HL-60/S4 (cell line): ENCODE results near the gene TIMM50.
"Not testable (repeated sequence)": the region's sequence is repeated elsewhere in the genome, so short reads cannot be mapped to it uniquely, and the experiment has no call there.

ENCODE experiments used
- in situ Hi-C: fragments of 300-500 bp; cut with MboI; formaldehyde crosslinking; loops from 2 replicates; pipeline ENCODE4 v1.14.3; 2022; ENCODE audit warnings: low sequenced_read_pairs

Gene TIMM50

DNA sequence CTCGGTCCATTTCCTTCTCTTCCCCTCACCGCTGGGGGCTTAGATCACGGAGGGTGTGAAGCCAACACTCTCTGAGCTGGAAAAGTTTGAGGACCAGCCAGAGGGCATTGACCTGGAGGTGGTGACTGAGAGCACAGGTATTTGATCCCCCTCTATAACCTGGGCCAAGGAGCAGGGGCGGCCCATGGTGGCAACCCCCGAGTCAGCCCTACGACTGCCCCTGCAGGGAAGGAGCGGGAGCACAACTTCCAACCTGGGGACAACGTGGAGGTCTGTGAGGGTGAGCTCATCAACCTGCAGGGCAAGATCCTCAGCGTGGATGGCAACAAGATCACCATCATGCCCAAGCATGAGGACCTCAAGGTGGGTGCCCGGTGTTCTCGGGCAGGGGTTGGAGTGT lies 11.6 kb upstream of the TIMM50 start:
- in situ Hi-C loops = no loop called here

DNA sequence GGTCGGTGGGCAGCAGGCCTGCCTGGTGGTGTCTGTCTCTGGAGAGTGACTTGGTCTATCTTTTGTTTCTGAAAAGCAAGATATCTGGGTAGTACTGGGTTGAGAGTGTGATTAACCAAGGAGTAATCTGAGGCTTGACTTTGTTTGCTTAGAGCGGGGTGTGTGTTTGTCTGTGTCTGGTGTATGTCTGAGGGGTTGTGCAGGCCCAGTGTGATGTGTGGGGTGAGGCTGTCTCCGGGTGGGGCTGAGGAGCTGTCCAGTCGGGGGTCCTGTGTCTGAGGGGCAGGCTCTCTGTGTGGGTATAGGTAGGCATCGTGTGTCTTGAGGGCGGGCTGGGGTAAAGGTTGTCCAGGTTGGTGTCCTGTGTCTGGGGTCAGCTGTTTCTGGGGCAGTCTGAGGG lies 11.1 kb upstream of the TIMM50 start:
- in situ Hi-C loops = no loop called here

DNA sequence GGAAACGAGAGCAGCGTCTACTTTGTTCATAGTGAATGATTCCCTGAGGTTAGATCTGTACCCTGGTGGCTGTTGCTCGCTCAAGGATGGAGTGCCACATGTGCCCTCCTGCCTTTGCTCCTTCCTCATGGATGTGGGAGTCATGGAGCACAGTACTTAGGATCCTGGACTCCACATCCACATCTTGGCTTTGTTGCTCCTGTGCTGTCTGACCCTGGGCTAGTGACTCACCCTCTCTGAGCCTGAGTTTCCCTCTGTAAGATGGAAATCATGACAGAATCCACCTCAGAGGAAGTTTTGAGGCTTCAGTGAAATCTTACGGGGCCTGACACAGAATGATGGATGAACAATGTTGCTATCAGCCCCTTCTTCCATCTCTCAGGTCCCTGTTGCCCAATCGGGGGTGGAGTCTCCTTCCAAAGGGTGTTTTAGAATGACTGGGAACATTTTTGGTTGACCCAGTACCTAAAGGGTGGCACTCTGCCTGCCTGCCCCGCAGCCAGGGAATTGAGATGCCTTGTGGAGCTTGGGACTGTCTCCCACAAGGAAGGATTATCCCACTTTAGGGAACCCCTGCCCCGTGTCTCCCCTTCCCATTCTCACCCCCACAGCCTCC lies 9.8 kb upstream of the TIMM50 start:
- in situ Hi-C loops = no loop called here

DNA sequence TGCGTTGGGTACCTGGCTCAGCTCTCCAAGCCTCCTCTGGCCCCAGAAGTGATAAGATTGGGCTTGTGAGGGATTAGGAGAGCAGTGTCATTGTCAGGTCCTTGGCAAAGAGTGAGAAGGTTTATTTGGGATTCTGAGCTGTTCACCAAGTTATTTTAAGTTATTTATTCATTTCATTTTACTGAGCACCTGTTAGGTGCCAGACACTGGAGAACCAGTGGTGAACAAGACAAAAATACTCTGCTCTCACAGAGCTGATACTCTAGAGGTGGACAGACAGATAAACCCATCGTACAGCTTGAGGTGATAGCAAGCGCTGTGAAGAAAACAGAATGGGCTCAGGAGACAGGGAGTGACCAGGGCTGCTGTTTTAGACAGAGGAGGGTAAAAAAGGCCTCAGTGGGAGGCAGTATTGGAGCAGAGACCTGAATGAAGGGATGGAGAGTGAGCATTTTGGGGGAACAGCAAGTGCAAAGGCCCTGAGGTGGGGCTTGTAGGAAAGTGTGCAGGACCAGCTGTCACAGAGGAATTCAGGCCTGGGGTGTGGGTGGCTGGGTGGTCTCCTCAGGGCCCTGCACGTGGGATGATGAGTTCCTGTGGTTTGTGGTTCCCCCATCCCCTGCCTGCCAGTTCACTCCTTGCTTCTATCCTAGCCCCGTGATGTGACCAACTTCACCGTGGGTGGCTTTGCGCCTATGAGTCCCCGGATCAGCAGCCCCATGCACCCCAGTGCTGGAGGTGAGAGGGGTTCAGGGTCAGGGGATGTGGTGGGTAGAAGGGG lies 8.7 kb upstream of the TIMM50 start:
- in situ Hi-C loops = no loop called here

DNA sequence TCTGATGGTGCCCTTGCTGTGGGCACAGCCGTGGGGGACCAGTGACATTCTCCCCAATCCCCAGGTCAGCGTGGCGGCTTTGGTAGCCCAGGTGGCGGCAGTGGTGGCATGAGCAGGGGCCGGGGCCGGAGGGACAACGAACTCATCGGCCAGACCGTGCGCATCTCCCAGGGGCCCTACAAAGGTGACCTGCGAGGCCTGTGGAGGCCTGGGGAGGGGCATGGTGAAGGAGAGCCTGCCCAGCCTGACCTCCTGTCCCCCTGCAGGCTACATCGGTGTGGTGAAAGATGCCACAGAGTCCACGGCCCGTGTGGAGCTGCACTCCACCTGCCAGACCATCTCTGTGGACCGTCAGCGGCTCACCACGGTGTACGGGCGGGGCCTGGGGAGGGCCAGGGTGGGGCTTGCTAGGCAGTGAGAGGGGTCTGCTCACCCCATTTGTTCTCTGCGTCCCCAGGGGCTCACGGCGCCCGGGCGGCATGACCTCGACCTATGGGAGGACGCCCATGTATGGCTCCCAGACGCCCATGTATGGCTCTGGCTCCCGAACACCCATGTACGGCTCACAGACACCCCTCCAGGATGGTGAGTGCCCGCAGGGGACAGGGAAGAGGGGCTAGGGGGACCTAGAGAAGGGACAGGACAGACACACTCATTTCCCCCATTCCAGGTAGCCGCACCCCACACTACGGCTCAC lies 7.7 kb upstream of the TIMM50 start:
- in situ Hi-C loops = no loop called here

DNA sequence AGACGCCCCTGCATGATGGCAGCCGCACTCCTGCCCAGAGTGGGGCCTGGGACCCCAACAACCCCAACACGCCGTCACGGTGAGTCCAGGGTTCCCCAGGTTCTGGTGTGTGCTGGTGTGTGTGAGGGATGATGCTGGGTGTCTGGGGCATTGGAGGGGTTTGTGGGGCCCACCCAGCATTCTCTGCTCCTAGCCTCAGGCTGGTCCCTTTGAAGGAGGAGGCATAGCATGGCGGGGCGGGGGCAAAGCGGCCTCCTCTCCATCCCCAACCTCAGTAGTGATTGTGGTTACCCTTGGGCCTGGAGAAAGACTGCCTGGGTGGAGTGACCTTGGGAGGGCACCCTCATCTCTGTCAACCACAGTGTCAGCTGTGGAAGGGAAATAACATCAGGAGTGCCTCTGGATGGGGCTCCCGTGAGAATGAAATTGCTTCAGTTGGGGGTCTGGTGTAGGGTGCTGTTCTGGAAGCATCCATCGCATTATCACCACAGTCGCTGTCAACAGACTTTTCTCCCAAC lies 7.1 kb upstream of the TIMM50 start:
- in situ Hi-C loops = no loop called here

DNA sequence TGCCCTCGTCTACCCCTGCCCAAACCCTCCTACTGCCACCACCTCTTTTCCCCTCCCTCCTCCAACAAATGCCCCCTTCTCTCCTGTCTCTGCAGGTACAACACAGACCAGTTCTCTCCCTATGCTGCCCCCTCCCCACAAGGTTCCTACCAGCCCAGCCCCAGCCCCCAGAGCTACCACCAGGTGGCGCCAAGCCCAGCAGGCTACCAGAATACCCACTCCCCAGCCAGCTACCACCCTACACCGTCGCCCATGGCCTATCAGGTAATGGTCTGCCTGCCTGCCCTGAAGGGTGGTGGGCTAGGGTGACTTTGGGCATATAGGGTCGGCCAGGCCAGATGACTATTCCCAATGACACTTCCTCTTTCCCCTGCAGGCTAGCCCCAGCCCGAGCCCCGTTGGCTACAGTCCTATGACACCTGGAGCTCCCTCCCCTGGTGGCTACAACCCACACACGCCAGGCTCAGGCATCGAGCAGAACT lies 6.5 kb upstream of the TIMM50 start:
- in situ Hi-C loops = no loop called here

DNA sequence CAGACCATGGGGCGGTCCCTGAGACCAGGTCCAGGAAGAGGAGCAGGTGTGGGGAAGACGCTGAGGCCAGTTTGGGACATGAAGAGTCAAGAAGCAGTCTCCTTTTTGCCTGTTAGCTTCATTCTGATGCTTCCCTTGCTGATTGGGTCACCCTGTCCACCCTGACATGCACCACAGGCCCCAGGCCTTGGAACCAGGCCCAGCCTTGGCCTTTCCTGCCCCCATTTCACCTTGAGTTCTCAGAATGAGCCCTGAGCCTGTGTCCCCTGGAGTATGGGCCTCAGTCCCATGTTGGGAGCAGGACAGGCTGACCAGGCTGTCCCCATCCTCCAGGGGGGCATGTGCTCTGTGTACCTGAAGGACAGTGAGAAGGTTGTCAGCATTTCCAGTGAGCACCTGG lies 4.9 kb upstream of the TIMM50 start:
- in situ Hi-C loops = no loop called here

DNA sequence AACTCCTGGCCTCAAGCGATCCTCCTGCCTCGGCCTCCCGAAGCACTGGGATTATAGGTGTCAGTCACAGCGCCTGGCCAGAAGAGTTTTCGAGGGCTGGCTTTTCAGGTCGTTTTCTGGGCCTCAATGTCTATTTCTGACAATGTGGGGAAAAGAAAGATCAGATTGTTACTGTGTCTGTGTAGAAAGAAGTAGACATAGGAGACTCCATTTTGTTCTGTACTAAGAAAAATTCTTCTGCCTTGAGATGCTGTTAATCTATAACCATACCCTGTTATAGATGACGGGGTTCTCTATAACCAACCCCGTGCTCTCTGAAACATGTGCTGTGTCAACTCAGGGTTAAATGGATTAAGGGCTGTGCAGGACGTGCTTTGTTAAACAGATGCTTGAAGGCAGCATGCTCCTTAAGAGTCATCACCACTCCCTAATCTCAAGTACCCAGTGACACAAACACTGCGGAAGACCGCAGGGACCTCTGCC lies 1.3 kb upstream of the TIMM50 start:
- in situ Hi-C loops = not testable (repeated sequence)

DNA sequence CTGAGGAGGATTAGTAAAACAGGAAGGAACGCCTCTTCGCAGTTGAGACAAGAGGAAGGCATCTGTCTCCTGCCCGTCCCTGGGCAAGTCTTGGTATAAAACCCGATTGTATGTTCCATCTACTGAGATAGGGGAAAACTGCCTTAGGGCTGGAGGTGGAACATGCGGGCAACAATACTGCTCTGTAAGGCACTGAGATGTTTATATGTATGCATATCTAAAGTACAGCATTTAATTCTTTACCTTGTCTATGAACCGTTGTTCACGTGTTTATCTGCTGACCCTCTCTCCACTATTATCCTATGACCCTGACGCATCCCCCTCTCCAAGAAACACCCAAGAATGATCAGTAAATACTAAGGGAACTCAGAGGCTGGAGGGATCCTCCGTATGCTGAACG lies 722 bp upstream of the TIMM50 start:
- in situ Hi-C loops = no loop called here

DNA sequence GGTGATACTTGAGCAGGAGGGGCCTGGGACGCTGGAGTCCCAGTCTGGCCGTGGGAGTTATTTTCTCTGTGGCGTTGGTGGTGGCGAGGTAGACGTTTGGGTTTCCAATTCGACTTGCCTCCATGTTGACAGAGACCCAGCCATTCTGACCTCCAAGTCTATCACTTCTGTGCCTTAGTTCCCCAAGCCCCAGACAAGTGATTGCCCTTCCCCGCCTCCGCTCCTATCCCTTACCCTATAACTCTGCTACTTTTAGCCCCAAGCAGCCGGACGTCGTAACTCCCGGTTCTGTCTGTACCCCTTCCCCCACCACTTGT lies 549 bp downstream of the TIMM50 start:
- in situ Hi-C loops = no loop called here

DNA sequence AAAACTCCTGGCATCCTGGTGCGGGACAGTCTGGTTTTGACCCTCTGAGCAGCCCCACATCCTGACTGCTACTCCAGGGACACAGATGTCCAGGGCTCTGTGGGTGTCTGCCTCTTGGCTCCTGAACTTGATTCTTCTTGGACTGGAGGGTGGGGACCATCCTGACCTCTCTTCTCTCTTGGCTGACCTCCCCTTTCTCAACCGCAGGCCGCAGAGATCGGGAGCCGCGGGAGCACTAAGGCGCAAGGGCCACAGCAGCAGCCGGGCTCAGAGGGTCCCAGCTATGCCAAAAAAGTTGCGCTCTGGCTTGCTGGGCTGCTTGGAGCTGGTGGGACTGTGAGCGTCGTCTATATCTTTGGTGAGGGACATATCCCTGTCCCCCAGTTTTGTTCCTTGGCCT lies 1.0 kb downstream of the TIMM50 start:
- in situ Hi-C loops = no loop called here

DNA sequence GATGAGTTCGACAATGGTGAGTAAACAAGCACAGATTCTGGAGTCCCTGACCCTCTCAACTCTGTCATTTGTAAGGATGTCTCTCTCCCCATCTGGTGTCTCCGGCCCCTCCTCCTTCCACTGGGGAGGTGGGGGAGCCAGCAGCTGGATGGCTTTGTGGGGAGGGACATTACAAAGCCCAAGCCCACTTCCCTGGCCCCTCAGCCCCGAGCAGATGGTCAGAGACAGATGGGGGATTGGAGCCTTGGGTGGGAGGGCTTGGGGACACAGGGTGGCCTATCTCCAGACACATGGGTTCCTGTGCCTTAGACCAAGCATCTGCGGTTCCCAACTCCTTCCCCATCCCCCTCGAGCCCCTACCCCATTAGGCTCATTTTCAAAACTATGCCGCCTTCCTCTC lies 2.5 kb downstream of the TIMM50 start:
- in situ Hi-C loops = no loop called here

DNA sequence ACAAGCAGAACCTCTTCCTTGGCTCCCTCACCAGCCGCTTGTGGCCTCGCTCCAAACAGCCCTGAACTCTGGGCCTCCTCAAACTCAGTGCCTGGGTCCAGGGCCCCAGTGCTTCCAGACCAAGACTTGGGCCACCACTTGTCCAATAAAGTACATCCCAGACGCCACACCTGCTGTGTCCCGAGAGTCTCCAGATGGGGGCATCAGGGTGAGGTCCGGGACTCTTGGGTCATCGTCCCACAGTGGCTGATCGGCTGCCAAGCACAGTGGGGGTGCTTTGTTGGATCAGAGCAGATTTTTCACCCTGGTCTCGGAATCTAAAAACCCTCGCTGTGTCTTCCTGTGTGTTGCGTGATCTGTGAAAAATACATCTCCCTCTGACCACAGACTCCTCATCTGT lies 9.1 kb downstream of the TIMM50 start:
- in situ Hi-C loops = no loop called here

DNA sequence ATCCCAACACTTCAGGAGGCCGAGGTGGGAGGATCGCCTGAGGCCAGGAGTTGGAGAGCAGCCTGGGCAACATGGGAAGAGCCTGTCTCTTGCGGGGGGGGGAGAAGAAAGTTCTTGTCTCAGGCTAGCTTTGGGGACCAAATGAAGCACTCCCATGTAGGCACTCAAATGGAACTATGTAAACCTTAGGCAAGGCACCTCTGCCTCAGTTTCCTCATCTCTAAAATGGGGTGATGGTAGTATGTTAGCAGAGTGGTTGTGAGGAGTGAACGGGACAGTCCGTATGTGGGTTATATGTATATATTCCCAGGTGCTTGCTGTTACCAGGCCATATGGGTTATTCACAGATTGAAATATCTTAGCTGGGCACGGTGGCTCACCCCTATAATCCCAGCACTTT lies 11.6 kb downstream of the TIMM50 start:
- in situ Hi-C loops = no loop called here

DNA sequence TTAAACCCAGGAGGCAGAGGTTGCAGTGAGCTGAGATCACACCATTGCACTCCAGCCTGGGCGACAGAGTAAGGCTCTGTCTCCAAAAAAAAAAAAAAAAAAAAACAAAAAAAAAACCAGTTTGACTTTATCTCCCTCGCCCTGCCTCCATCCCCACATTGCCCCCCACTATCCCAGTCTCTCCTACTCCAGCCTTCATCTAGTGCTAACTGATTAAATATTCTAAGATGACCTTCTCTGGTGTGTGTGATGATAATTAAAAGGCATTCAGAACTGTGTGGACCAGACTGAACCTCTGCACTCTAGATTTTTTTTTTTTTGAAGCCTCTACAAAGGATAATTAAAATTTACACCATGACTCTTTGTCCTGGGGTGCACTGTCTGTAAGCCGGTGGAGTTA lies 12.2 kb downstream of the TIMM50 start:
- in situ Hi-C loops = no loop called here

DNA sequence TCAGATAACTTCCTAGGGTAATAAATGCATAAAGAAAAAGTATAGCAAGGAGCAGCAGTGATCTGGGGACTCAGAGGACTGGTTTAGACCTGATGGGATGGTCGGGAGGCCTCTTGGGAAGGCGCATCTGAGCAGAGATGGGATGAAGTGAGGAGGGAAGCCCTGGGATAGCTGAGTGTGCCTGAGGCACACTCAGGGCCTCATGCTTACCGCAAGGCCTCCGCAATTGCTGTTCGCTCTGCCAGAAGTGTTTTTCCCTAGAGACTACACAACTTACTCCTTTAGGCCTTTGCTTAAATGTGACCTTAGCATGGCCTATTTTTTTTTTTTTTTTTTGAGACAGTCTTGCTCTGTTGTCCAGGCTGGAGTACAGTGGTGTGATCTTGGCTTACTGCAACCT lies 14.0 kb downstream of the TIMM50 start:
- in situ Hi-C loops = no loop called here

DNA sequence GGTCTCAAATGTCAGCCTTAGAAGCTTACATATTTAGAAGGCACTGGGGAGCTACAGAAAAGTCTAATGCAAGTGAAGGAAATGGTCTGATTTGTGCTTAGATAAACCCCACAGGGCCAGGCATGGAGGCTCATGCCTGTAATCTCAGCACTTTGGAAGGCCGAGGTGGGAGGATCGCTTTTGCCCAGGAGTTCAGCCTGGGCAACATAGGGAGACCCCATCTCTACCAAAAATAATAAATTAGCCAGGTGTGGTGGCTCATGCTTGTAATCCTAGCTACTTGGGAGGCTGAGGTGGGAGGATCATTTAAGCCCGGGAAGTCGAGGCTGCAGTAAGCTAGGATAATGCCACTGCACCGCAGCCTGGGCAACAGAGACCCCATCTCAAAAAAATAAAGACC lies 15.4 kb downstream of the TIMM50 start:
- in situ Hi-C loops = no loop called here

DNA sequence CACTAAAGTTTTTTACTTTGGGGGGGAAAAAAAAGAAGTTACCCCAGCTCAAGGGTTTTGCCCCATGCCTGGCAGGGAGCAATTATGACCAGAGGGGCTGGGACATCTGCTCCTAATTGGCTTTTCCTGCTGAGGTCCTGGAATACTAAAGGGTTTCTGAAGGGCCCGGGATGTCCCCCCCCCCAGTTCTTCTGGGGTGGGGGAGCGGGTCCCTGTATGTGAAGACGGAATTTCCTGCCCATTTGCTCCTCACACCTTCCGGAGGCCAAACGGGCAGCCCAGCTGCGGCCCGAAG lies 17.0 kb downstream of the TIMM50 start:
- in situ Hi-C loops = no loop called here

DNA sequence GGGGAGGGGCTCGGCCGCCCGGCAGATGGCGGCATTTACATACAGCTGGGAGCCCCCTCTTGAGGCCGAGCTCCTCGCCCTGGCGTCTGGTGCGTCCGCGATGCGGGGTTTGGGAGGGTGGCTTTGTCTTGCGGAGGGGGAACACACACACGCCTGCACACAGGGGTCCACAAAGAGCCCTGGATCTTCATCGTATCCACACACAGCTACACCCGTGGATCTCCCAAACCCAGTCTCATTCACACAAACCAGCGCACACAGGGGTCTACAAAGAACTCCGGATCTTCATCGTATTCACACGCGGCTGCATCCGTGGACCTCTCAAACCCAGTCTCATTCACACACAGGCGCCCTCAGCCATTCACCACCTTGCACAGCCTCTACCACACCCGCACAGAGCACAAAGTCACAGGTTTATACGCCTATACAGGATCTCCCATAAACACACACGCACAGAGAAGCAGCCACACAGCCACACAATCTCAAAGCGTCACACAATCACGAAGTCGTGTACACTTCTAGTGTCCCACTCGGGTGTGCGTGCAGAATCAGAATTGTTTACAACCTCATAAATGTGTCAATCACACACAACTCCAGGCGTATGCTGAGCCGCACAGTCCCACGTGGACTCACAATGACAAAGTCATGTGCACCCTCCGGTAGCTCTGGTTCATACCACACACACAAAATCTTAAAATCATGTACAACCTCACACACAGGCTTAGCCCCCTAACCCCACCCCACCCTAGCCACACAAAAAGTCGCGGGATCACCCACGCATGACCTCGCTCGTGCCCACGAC lies 17.6 kb downstream of the TIMM50 start:
- in situ Hi-C loops = no loop called here
